Measurements from ENCODE around the gene TMEM176B. TPM values are rescaled to one million over a fixed set of nuclear protein-coding genes. Genes with fewer than 3 reads are reported as not detected.

The TMEM176B gene
- total and polyA plus RNA-seq, 3 donors from 2014 or later: 3.9 to 69.3 (median 6.6) TPM

- Histone ChIP-seq H3K4me1 (peaks cover 3% of the 10 kb centered on the region), H3K27ac (no peak overlapping the region), H3K4me3 (no peak overlapping the region), H3K9me3 (no peaks in the 10 kb centered on the region), H3K36me3 (ENCODE audit: low read depth, missing control alignments) (no peaks in the 10 kb centered on the region), H3K27me3 (no peaks in the 10 kb centered on the region)
- TF ChIP-seq POLR2A (IDR thresholded peaks at IDR 0.05) (no peak), CTCF (IDR thresholded peaks at IDR 0.05) (no peak)
- 88 to 90% methylated on average over 5 of the region's 5 CpGs for WGBS, 2 donors
- no peak for DNase-seq
- intact Hi-C loops (cut with DNase I; ENCODE audit: low total_unique reads): no loop called here
These were observed 4.6 kb upstream of the TMEM176B start for GRCh38 chr7:150804802-150805201.

- WGBS, 2 donors: 69 to 100% methylated on average over 5 to 10 of the region's 10 CpGs
- no peak overlapping the region for H3K27ac ChIP-seq
These were observed 3.1 kb upstream of the TMEM176B start for GRCh38 chr7:150803161-150803860.

GRCh38 chr7:150801946-150802771 is 2.0 kb upstream of the TMEM176B start:
- peaks cover 8% of the 10 kb centered on the region for H3K4me1 ChIP-seq
- no peaks in the 10 kb centered on the region for H3K9me3 ChIP-seq
- no peaks in the 10 kb centered on the region for H3K27me3 ChIP-seq
- H3K4me3 ChIP-seq: no peak overlapping the region
- intact Hi-C loops (cut with DNase I; ENCODE audit: low total_unique reads): no loop called here
- H3K27ac ChIP-seq: no peak overlapping the region
- no peak for TF ChIP-seq CTCF (IDR thresholded peaks at IDR 0.05)
- TF ChIP-seq POLR2A (IDR thresholded peaks at IDR 0.05): no peak
- no peak for DNase-seq
- no peaks in the 10 kb centered on the region for H3K36me3 ChIP-seq (ENCODE audit: low read depth, missing control alignments)
- WGBS, 2 donors: 87 to 94% methylated on average over 10 to 12 of the region's 12 CpGs

More at GRCh38 chr7:150803161-150803860, 3.1 kb upstream of the TMEM176B start:
- no peak for DNase-seq
- intact Hi-C loops (cut with DNase I; ENCODE audit: low total_unique reads): no loop called here
- Histone ChIP-seq H3K4me1 (peaks cover 8% of the 10 kb centered on the region), H3K27me3 (no peaks in the 10 kb centered on the region), H3K4me3 (no peak overlapping the region), H3K9me3 (no peaks in the 10 kb centered on the region), H3K36me3 (ENCODE audit: low read depth, missing control alignments) (no peaks in the 10 kb centered on the region)
- TF ChIP-seq CTCF (IDR thresholded peaks at IDR 0.05) (no peak), POLR2A (IDR thresholded peaks at IDR 0.05) (no peak)

- H3K27ac ChIP-seq: no peak overlapping the region
- TF ChIP-seq POLR2A (IDR thresholded peaks at IDR 0.05): no peak
- TF ChIP-seq CTCF (IDR thresholded peaks at IDR 0.05): no peak
- no peaks in the 10 kb centered on the region for H3K27me3 ChIP-seq
- intact Hi-C loops (cut with DNase I; ENCODE audit: low total_unique reads): no loop called here
- H3K36me3 ChIP-seq (ENCODE audit: low read depth, missing control alignments): no peaks in the 10 kb centered on the region
- H3K4me3 ChIP-seq: peak overlapping the region; percentile 47 to 54
- no peaks in the 10 kb centered on the region for H3K9me3 ChIP-seq
- no peak for DNase-seq
- peaks cover 8% of the 10 kb centered on the region for H3K4me1 ChIP-seq
- 21 to 26% methylated on average over 4 to 25 of the region's 26 CpGs for WGBS, 2 donors
These were observed 1.2 kb upstream of the TMEM176B start for GRCh38 chr7:150801242-150801945.

Data from testis (tissue), 3 donors.